Stimulated activated CD8-positive, alpha-beta memory T cell treated with anti-CD3 and anti-CD28 coated beads, Interleukin-12 subunit alpha, Interleukin-12 subunit beta, amount 100 ng/mL, for 24 hours (primary cell): ENCODE results near the gene SLC35F3.

ENCODE experiments used
- DNase-seq: peaks from one replicate; pipeline ENCODE4 v3.0.0-alpha.2; 2020; ENCODE audit errors: extremely low read depth

The SLC35F3 gene

GRCh38 chr1:234253732-234254131 is 349.3 kb downstream of the SLC35F3 start:
- no peak for DNase-seq

- no peak for DNase-seq
Observed at GRCh38 chr1:234256359-234256758, 351.9 kb downstream of the SLC35F3 start.

GRCh38 chr1:234258071-234258470 is 353.6 kb downstream of the SLC35F3 start:
- DNase-seq: no peak

GRCh38 chr1:234260578-234260977 is 356.1 kb downstream of the SLC35F3 start:
- DNase-seq: no peak

DNA sequence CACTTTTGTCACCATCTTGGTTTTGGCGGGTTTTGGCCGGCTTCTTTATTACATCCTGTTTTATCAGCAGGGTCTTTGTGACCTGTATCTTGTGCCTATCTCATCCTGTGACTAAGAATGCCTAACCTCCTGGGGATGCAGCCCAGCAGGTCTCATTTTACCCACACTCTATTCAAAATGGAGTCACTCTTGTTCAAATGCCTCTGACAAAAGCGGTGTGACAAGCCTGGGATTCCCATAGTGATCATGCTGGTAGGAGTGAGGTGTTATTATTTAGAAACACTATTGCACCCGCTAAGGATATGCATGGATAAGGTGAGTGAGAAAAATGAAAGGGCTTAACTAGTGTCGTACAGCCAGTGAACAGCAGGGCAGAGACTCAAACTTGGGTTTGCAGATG is 357.1 kb downstream of the SLC35F3 start:
- no peak for DNase-seq

DNA sequence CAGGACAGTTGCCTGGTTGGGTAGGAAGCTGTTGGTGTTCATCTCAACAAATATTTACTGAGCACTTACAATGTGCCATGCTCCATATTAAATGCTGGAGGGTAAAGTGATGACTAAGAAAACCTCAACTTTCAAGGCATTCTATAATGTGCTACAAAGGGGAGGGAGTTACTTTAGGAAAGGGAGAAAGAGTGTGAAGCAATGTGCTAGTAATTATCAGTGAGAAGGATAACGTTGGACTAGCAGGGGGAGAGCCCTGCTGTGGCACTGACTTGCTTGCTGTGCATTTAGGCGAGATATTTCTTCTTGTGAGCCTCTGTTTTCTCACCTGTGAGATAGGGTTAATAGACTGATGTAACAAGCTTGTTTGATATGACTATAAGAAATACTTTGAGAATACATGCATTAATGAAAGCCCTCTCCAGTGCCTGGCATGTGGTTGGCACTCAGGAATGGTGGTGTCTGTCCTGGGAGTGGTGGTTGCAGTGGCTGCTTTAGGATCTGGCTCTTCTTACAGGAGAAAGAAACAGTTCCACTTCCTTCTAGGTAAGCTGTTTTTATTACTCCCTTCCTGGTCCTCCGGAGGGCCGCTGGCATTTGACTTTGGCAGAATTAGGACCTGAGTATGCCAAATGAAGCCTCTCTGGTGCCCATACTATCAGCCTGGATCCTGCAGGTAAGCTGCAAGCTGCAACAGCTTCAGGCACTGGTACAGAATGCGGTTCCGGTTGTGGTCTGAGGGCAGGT is 357.7 kb downstream of the SLC35F3 start:
- DNase-seq: no peak

DNA sequence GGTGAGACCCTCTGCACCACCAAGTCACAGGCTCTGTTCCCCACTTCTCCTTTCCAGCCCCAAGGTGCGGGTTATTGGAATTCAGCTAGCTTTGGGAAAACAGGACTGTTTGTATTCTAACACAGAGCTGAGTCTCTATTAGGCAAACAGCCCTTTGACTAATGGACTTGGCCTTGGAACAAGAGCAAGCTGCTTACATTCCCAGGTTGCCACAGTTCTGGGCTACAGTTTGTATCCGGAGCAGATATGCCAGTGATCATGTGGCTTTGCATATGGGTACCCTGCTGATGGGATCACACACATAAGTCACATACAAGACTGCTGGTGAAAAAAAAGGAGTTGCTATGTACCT is 358.3 kb downstream of the SLC35F3 start:
- DNase-seq: no peak

- DNase-seq: no peak
Observed at GRCh38 chr1:234264832-234265231, 360.4 kb downstream of the SLC35F3 start.

- no peak for DNase-seq
Observed at GRCh38 chr1:234265321-234265720, 360.8 kb downstream of the SLC35F3 start.

- DNase-seq: no peak
Observed at GRCh38 chr1:234265861-234266260, 361.4 kb downstream of the SLC35F3 start.

DNA sequence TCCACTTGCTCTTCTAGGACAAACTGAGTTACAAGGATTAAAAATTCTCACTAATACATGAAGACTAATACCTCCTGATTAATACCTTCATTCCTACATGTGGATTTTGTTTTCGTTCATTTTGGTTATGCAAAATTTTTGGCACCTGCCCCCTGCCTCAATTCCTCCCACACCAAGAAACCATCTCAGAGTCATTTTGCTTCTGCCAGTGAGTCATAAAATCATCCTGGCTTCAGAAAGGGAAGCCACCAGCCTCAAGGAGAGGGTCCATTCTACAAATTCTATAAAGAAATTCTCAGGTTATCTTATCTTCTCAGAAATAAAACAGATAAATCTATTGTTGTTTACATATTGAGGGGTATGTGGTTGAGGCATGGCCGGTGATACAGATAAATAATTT is 365.6 kb downstream of the SLC35F3 start:
- no peak for DNase-seq

DNA sequence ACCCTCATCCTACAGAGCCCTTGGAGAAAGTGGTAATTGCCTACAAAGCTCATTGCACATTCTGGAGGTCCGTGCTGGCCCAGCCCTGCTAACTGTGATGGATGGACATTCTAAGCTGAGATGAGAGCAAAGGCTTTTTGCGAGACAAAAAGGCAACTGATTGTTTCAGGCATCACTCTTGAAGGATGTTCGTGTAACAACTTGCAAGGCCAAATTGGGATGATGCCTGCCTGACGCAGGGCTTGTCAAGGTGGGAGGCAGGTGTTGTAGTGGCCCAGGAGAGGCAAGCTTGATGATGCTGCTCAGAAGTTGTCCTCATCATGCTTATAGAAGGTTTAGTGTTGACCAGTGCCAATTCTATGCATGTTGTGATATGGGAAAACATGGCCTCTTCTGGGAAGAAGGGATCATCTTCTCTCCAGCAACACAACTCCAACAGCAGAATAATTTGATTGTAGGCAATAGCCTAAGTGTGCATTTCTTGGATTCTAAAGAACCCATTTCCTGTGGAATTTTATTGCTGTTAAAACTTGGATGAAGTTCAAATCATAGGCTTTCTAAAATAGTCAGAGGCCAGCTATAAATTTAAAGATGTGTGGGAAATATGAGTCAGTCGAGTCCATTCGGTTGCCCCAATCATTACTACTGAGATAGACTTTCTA is 366.2 kb downstream of the SLC35F3 start:
- DNase-seq: no peak

GRCh38 chr1:234271243-234271606 is 366.7 kb downstream of the SLC35F3 start:
- DNase-seq: no peak

DNA sequence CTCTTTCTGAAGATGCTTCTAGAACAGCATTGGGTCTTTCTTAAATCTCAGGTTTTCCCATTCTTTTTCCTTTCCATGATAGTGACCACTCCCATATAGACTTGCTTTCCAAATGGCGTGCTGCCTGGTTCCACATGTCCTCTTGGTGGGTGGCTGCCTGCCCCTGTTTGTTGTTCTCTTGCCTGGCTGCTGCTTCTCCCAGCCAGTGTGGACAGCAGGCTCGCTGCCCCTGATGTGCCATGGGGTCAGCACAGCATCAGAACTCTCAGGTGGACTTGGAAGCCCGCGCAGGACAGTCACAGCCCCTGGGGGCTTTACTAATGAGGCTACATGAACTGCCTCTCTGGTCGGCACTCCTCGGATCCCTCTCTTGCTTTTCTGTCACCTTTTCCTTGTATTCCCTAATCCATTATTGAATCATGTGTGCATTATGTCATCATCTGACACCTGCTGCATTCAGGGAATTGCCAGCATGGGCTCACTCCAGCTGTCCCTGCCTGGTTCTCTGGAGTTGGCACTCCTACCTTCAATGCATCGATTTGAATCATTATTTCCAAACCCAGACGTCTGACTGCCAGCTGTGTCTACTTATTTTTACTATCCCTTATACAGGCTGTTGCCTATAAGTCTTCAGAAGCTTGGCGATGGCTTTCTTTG is 368.3 kb downstream of the SLC35F3 start:
- DNase-seq: no peak

- no peak for DNase-seq
Observed at GRCh38 chr1:234273981-234274380, 369.5 kb downstream of the SLC35F3 start.

- no peak for DNase-seq
Observed at GRCh38 chr1:234276151-234276788, 371.8 kb downstream of the SLC35F3 start.

DNA sequence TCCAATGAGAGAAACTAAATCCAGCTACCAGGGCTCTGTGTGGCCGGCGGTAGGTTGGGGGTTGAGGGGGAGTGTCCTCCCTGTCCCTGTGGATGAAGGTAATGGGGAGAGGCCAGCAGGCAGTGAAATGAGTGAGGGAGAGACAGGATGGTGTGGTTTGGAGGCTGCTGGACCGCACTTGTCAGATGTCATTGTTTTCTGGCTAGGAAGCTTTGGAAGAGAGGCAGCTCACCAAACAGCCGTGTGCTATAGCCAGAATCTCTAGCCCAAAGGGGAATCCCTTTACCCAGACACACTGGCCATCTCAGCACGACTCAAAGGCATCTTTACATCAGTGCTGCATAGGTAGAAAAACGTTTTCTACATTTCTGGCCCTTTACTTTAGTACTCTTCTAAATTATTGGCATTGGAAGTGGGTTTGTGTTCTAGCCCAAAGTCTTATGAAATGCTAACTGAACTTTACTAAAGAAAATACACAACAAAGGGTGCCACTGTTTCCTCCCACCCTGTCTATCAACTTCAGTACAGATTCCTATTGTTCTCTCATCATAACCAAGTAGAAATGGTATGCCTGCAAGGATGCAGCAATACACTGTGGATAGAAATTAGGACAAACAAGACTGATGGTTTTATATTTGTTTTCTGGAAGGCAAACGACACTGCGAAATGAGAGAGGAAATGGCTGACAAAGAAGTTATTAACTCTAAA is 372.8 kb downstream of the SLC35F3 start:
- no peak for DNase-seq

GRCh38 chr1:234279021-234279420 is 374.5 kb downstream of the SLC35F3 start:
- DNase-seq: no peak

- no peak for DNase-seq
Observed at GRCh38 chr1:234280500-234280899, 376.0 kb downstream of the SLC35F3 start.

DNA sequence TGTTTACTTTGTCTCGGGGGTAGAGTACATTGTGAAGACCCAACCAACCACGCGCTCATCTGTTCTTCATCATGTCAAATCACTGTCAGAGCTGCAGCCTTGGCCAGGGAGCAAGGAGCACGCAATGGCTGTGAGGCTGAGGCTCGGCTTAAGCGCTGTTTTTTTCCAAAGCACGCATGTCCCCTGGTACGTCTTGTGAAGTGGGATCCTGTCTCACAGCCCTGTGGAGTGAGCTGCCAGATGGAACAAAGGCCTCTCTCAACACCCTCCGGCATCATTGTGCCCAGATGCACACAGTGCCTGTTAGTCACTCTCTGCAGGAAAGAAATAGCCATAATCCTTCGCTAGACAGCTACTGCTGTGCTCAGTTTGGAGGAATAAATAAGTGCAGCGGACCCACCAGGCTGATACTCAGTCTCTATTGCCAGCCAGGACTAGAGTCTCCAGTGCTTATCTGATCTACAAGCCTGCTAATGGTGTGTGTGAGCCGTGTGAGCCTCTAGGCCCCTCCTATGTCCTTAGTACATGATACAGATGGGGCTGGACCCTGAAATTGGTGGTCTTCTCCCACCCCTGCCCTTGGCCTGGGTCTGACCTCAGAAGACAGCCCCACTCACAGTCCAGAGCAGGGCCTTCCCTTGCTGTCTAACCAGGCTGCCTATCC is 377.5 kb downstream of the SLC35F3 start:
- DNase-seq: no peak

DNA sequence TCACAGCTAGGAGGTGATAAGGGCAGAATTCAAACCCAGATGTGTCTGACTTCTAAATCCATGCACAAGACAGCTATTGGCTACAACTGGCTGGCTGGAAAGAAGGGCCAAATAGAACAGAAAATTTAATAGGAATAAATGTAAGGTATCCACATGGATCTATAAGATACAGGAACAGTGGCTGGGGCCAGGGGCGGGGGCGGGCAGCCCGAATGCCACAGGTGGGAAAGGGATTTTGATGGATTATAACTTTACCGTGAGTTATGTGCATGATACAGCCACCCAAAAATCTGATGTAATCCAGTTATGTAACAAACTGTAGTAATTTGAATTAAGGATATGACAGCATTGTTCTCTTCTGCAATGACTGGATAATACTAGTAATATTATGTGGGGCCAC is 381.7 kb downstream of the SLC35F3 start:
- no peak for DNase-seq

- no peak for DNase-seq
Observed at GRCh38 chr1:234288946-234289345, 384.5 kb downstream of the SLC35F3 start.
